HEK293 (cell line): Measurements from ENCODE around the gene UNCX.
A peak's percentile ranks its signal among the peaks of the same experiment; 100 is the strongest.

Experiments used
- CTCF ChIA-PET: fragments of 350-600 bp; formaldehyde crosslinking; extraction: SDS; loops from one replicate; lab custom pipeline; 2021; ENCODE audit warnings: antibody characterized with exemption; lab: Yijun Ruan, JAX
- POLR2A ChIA-PET: fragments of 300-600 bp; formaldehyde crosslinking; extraction: SDS; loops from one replicate; lab custom pipeline; 2020; ENCODE audit warnings: antibody characterized with exemption, inconsistent platforms; lab: Yijun Ruan, JAX
- H3K27ac ChIP-seq: fragments of 200-500 bp; sonication (Bioruptor generic); 2 replicates; pipeline ENCODE4 v1.5.1; 2014; ENCODE audit warnings: low read depth, low read length, control low read depth, inconsistent platforms; ENCODE audit errors: extremely low read depth
- H3K36me3 ChIP-seq, 2 experiments: fragments of 200-500 bp in 1 of 2; sonication (Bioruptor generic) in 1 of 2; 1 replicate in 1 of 2; 2 replicates in 1 of 2; pipeline ENCODE4 v1.5.1; 2014 to 2017; ENCODE audit warnings: inconsistent platforms in 2 of 2, low read length in 2 of 2; ENCODE audit not compliant: control insufficient read depth in 2 of 2, insufficient read depth in 1 of 2
- H3K4me1 ChIP-seq: fragments of 200-500 bp; sonication (Bioruptor generic); 2 replicates; pipeline ENCODE4 v1.5.1; 2014; ENCODE audit warnings: mild to moderate bottlenecking, low read length, inconsistent platforms; ENCODE audit not compliant: control insufficient read depth, insufficient read depth
- H3K4me3 ChIP-seq: 2 replicates; pipeline ENCODE4 v1.5.1; 2011; ENCODE audit warnings: low read depth, mild to moderate bottlenecking, control low read depth, low read length, moderate library complexity
- H3K9me3 ChIP-seq: fragments of 200-500 bp; sonication (Bioruptor generic); 2 replicates; pipeline ENCODE4 v1.5.1; 2014; ENCODE audit warnings: low read depth, low read length, inconsistent platforms; ENCODE audit not compliant: control insufficient read depth, insufficient read depth
- BCL11A ChIP-seq: fragments of 450-650 bp; formaldehyde crosslinking; IDR thresholded peaks from 2 replicates; pipeline ENCODE4 v1.5.1; 2016; ENCODE audit warnings: low read depth, missing biosample characterization, missing genetic modification characterization
- BCL6B ChIP-seq: fragments of 450-650 bp; formaldehyde crosslinking; IDR thresholded peaks from 2 replicates; pipeline ENCODE4 v1.5.1; 2017; ENCODE audit warnings: missing biosample characterization, missing genetic modification characterization
- CTCF ChIP-seq: fragments of 450-650 bp; formaldehyde crosslinking; IDR thresholded peaks from 2 replicates; pipeline ENCODE4 v1.5.1; 2016; ENCODE audit warnings: missing biosample characterization, missing genetic modification characterization
- GLI4 ChIP-seq: fragments of 450-650 bp; formaldehyde crosslinking; IDR thresholded peaks from 2 replicates; pipeline ENCODE4 v1.5.1; 2016; ENCODE audit warnings: missing biosample characterization, missing genetic modification characterization
- GLIS2 ChIP-seq: fragments of 450-650 bp; formaldehyde crosslinking; IDR thresholded peaks from 2 replicates; pipeline ENCODE4 v1.5.1; 2016; ENCODE audit warnings: missing biosample characterization, missing genetic modification characterization
- PRDM2 ChIP-seq: fragments of 450-650 bp; formaldehyde crosslinking; IDR thresholded peaks from 2 replicates; pipeline ENCODE4 v1.5.1; 2016; ENCODE audit warnings: missing biosample characterization, missing genetic modification characterization, borderline replicate concordance
- ZBTB1 ChIP-seq: fragments of 450-650 bp; formaldehyde crosslinking; IDR thresholded peaks from 2 replicates; pipeline ENCODE4 v1.5.1; 2016; ENCODE audit warnings: missing biosample characterization, missing genetic modification characterization
- ZNF10 ChIP-seq: fragments of 450-650 bp; formaldehyde crosslinking; IDR thresholded peaks from 2 replicates; pipeline ENCODE4 v1.5.1; 2017; ENCODE audit warnings: missing biosample characterization, missing genetic modification characterization
- ZNF114 ChIP-seq: fragments of 450-650 bp; formaldehyde crosslinking; IDR thresholded peaks from 2 replicates; pipeline ENCODE4 v1.5.0; 2017; ENCODE audit warnings: missing biosample characterization, missing genetic modification characterization
- ZNF148 ChIP-seq: fragments of 450-650 bp; formaldehyde crosslinking; IDR thresholded peaks from 2 replicates; pipeline ENCODE4 v1.5.0; 2017; ENCODE audit warnings: missing biosample characterization, missing genetic modification characterization, borderline replicate concordance
- ZNF2 ChIP-seq: fragments of 450-650 bp; formaldehyde crosslinking; IDR thresholded peaks from 2 replicates; pipeline ENCODE4 v1.5.1; 2016; ENCODE audit warnings: missing biosample characterization, missing genetic modification characterization
- ZNF274 ChIP-seq, 2 experiments: fragments of 200-500 bp in 1 of 2; fragments of 450-650 bp in 1 of 2; sonication (Bioruptor generic) in 1 of 2; formaldehyde crosslinking in 1 of 2; IDR thresholded peaks; 2 replicates each; pipeline versions ENCODE4 v1.5.1 to v1.6.1; 2014 to 2016; ENCODE audit warnings: borderline replicate concordance in 1 of 2, inconsistent platforms in 1 of 2, low read length in 1 of 2, missing biosample characterization in 1 of 2, missing genetic modification characterization in 1 of 2
- ZNF350 ChIP-seq: fragments of 450-650 bp; formaldehyde crosslinking; IDR thresholded peaks from 2 replicates; pipeline ENCODE4 v1.5.0; 2017; ENCODE audit warnings: missing biosample characterization, mild to moderate bottlenecking, missing genetic modification characterization
- ZNF394 ChIP-seq: fragments of 450-650 bp; formaldehyde crosslinking; IDR thresholded peaks from 2 replicates; pipeline ENCODE4 v1.5.1; 2016; ENCODE audit warnings: missing biosample characterization, missing genetic modification characterization, mild to moderate bottlenecking, moderate library complexity, borderline replicate concordance
- ZNF449 ChIP-seq: fragments of 450-650 bp; formaldehyde crosslinking; IDR thresholded peaks from 2 replicates; pipeline ENCODE4 v1.5.1; 2017; ENCODE audit warnings: missing biosample characterization, mild to moderate bottlenecking, missing genetic modification characterization, moderate library complexity
- ZNF513 ChIP-seq: fragments of 450-650 bp; IDR thresholded peaks from 2 replicates; pipeline ENCODE4 v1.5.1; 2018; ENCODE audit warnings: missing biosample characterization, missing genetic modification characterization
- ZNF580 ChIP-seq: fragments of 450-650 bp; formaldehyde crosslinking; IDR thresholded peaks from 2 replicates; pipeline ENCODE4 v1.5.1; 2016; ENCODE audit warnings: missing biosample characterization, missing genetic modification characterization
- ZNF629 ChIP-seq: fragments of 450-650 bp; formaldehyde crosslinking; IDR thresholded peaks from 2 replicates; pipeline ENCODE4 v1.5.1; 2017; ENCODE audit warnings: missing biosample characterization, missing genetic modification characterization
- ZNF843 ChIP-seq: fragments of 450-650 bp; formaldehyde crosslinking; IDR thresholded peaks from 2 replicates; pipeline ENCODE4 v1.5.1; 2016; ENCODE audit warnings: missing biosample characterization, missing genetic modification characterization

Gene UNCX

GRCh38 chr7:1278543-1278942 lies 45.9 kb downstream of the UNCX start:
- POLR2A ChIA-PET, result no interaction called here
- no peaks in the 10 kb centered on the region for H3K9me3 ChIP-seq
- no peak overlapping the region for H3K4me3 ChIP-seq
- no peaks in the 10 kb centered on the region for H3K36me3 ChIP-seq
- H3K27ac ChIP-seq, result no peak overlapping the region
- CTCF ChIA-PET, result no interaction called here
- TF ChIP-seq ZNF843 (tag by site-specific recombination) (no peak), GLIS2 (tag by site-specific recombination) (no peak), ZNF10 (tag by site-specific recombination) (peak; percentile 85), GLI4 (tag by site-specific recombination) (no peak), ZNF114 (tag by site-specific recombination) (no peak), BCL6B (tag by site-specific recombination) (no peak), ZNF449 (tag by site-specific recombination) (no peak), ZNF394 (tag by site-specific recombination) (no peak)
- H3K4me1 ChIP-seq, result no peaks in the 10 kb centered on the region

- Histone ChIP-seq H3K36me3 (no peaks in the 10 kb centered on the region), H3K4me3 (no peak overlapping the region), H3K9me3 (no peaks in the 10 kb centered on the region), H3K4me1 (no peaks in the 10 kb centered on the region)
- POLR2A ChIA-PET, result no interaction called here
- CTCF ChIA-PET, result no interaction called here
- TF ChIP-seq ZNF513 (tag by site-specific recombination) (no peak), ZNF2 (no peak), ZNF629 (no peak), PRDM2 (no peak), ZNF350 (tag by site-specific recombination) (no peak), ZBTB1 (tag by site-specific recombination) (no peak), ZNF580 (tag by site-specific recombination) (no peak), CTCF (no peak), BCL11A (no peak), ZNF148 (tag by site-specific recombination) (no peak), ZNF274 (IDR thresholded peaks at IDR 0.05; ENCODE audit: low read length) (no peak), ZNF274 (tag by site-specific recombination; IDR thresholded peaks at IDR 0.05; ENCODE audit: borderline replicate concordance) (no peak)
- TF ChIP-seq, all 188 proteins: peak for 0
- no peak overlapping the region for H3K27ac ChIP-seq
Measured at GRCh38 chr7:1279041-1279440, 46.4 kb downstream of the UNCX start.
